Measurements from ENCODE around the gene AGA.

AGA gene

DNA sequence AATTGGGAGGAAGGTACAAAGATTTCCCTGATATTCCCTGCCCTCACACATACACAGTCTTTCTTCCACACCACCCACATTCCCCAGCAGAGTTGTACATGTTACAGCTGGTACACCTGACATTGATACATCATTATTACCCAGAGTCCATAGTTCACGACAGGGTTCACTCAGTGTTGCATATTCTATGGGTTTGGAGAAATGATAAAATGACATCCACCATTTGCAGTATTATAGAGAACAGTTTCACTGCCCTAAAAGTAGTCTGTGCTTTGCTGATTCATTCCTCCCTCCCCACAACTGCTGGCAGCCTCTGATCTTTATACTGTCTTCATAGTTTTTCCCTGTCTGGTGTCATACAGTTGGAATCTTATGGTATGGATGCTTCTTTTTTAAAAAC is 15.0 kb downstream of the AGA start:
- Histone ChIP-seq H3K4me3 (ENCODE audit: low read length, poor library complexity, severe bottlenecking) (no peak overlapping the region), H3K4me1 (ENCODE audit: insufficient read depth, low read length, poor library complexity, severe bottlenecking) (no peaks in the 10 kb centered on the region), H4K20me1 (ENCODE audit: insufficient read depth, low read length, poor library complexity, severe bottlenecking) (no peaks in the 10 kb centered on the region), H3K36me3 (ENCODE audit: insufficient read depth, low read length) (no peaks in the 10 kb centered on the region), H3F3A (ENCODE audit: low read depth) (no peaks in the 10 kb centered on the region), H3K4me2 (ENCODE audit: low read depth, low read length, poor library complexity, severe bottlenecking) (no peak overlapping the region), H2AFZ (ENCODE audit: low read length) (no peak overlapping the region), H3K9ac (ENCODE audit: low read depth, low read length, poor library complexity, severe bottlenecking) (no peak overlapping the region), H3K9me3 (ENCODE audit: insufficient read depth, low read depth, low read length) (no peaks in the 10 kb centered on the region), H3K9me2 (replicated peaks; ENCODE audit: low read depth, low read length) (no peaks in the 10 kb centered on the region), H3K27me3 (ENCODE audit: insufficient read depth, low read length, poor library complexity, severe bottlenecking) (no peaks in the 10 kb centered on the region), H3K79me2 (ENCODE audit: insufficient read depth, low read length) (no peaks in the 10 kb centered on the region)
- no peak for TF ChIP-seq EZH2phosphoT487 (IDR thresholded peaks at IDR 0.05; ENCODE audit: borderline replicate concordance)
- no peak for TF ChIP-seq CTCF (conservative IDR thresholded peaks at IDR 0.05; ENCODE audit: low read length)

GRCh38 chr4:177419434-177419833 is 22.8 kb downstream of the AGA start:
- Histone ChIP-seq H3K27me3 (ENCODE audit: insufficient read depth, low read length, poor library complexity, severe bottlenecking) (no peaks in the 10 kb centered on the region), H3K4me2 (ENCODE audit: low read depth, low read length, poor library complexity, severe bottlenecking) (no peak overlapping the region), H3K9me3 (ENCODE audit: insufficient read depth, low read depth, low read length) (no peaks in the 10 kb centered on the region; the same call in 1 of the 2 replicates), H3K4me3 (ENCODE audit: low read length, poor library complexity, severe bottlenecking) (no peak overlapping the region), H3K9ac (ENCODE audit: low read depth, low read length, poor library complexity, severe bottlenecking) (no peak overlapping the region), H3K9me2 (replicated peaks; ENCODE audit: low read depth, low read length) (no peaks in the 10 kb centered on the region), H4K20me1 (ENCODE audit: insufficient read depth, low read length, poor library complexity, severe bottlenecking) (no peaks in the 10 kb centered on the region), H3K36me3 (ENCODE audit: insufficient read depth, low read length) (no peaks in the 10 kb centered on the region), H3K4me1 (ENCODE audit: insufficient read depth, low read length, poor library complexity, severe bottlenecking) (no peaks in the 10 kb centered on the region), H3K79me2 (ENCODE audit: insufficient read depth, low read length) (no peaks in the 10 kb centered on the region), H3F3A (ENCODE audit: low read depth) (no peaks in the 10 kb centered on the region), H2AFZ (ENCODE audit: low read length) (no peak overlapping the region)
- TF ChIP-seq EZH2phosphoT487 (IDR thresholded peaks at IDR 0.05; ENCODE audit: borderline replicate concordance) = no peak
- no peak for TF ChIP-seq CTCF (conservative IDR thresholded peaks at IDR 0.05; ENCODE audit: low read length)

GRCh38 chr4:177413656-177414055 is 28.6 kb downstream of the AGA start:
- TF ChIP-seq EZH2phosphoT487 (IDR thresholded peaks at IDR 0.05; ENCODE audit: borderline replicate concordance) (no peak), CTCF (conservative IDR thresholded peaks at IDR 0.05; ENCODE audit: low read length) (no peak)
- H3F3A ChIP-seq (ENCODE audit: low read depth) = no peaks in the 10 kb centered on the region
- H3K9me3 ChIP-seq (ENCODE audit: insufficient read depth, low read depth, low read length) = no peaks in the 10 kb centered on the region
- no peaks in the 10 kb centered on the region for H4K20me1 ChIP-seq (ENCODE audit: insufficient read depth, low read length, poor library complexity, severe bottlenecking)
- H3K79me2 ChIP-seq (ENCODE audit: insufficient read depth, low read length) = no peaks in the 10 kb centered on the region
- H3K9ac ChIP-seq (ENCODE audit: low read depth, low read length, poor library complexity, severe bottlenecking) = no peak overlapping the region
- H3K9me2 ChIP-seq (replicated peaks; ENCODE audit: low read depth, low read length) = no peaks in the 10 kb centered on the region
- no peaks in the 10 kb centered on the region for H3K36me3 ChIP-seq (ENCODE audit: insufficient read depth, low read length)
- no peaks in the 10 kb centered on the region for H3K27me3 ChIP-seq (ENCODE audit: insufficient read depth, low read length, poor library complexity, severe bottlenecking)
- no peak overlapping the region for H3K4me3 ChIP-seq (ENCODE audit: low read length, poor library complexity, severe bottlenecking)
- no peak overlapping the region for H3K4me2 ChIP-seq (ENCODE audit: low read depth, low read length, poor library complexity, severe bottlenecking)
- H2AFZ ChIP-seq (ENCODE audit: low read length) = no peak overlapping the region
- H3K4me1 ChIP-seq (ENCODE audit: insufficient read depth, low read length, poor library complexity, severe bottlenecking) = no peaks in the 10 kb centered on the region
